GM19463 (cell line): ENCODE measurements around the gene ZNF407.
"Not testable (repeated sequence)": the region's sequence is repeated elsewhere in the genome, so short reads cannot be mapped to it uniquely, and the experiment has no call there.

Source experiments
- ATAC-seq: cut with Tn5 transposase; IDR thresholded peaks from one replicate; pipeline ENCODE4 v1.9.1; 2021; ENCODE audit warnings: mild to moderate bottlenecking, moderate library complexity; ENCODE audit not compliant: unreplicated experiment

ZNF407 gene, protein sequence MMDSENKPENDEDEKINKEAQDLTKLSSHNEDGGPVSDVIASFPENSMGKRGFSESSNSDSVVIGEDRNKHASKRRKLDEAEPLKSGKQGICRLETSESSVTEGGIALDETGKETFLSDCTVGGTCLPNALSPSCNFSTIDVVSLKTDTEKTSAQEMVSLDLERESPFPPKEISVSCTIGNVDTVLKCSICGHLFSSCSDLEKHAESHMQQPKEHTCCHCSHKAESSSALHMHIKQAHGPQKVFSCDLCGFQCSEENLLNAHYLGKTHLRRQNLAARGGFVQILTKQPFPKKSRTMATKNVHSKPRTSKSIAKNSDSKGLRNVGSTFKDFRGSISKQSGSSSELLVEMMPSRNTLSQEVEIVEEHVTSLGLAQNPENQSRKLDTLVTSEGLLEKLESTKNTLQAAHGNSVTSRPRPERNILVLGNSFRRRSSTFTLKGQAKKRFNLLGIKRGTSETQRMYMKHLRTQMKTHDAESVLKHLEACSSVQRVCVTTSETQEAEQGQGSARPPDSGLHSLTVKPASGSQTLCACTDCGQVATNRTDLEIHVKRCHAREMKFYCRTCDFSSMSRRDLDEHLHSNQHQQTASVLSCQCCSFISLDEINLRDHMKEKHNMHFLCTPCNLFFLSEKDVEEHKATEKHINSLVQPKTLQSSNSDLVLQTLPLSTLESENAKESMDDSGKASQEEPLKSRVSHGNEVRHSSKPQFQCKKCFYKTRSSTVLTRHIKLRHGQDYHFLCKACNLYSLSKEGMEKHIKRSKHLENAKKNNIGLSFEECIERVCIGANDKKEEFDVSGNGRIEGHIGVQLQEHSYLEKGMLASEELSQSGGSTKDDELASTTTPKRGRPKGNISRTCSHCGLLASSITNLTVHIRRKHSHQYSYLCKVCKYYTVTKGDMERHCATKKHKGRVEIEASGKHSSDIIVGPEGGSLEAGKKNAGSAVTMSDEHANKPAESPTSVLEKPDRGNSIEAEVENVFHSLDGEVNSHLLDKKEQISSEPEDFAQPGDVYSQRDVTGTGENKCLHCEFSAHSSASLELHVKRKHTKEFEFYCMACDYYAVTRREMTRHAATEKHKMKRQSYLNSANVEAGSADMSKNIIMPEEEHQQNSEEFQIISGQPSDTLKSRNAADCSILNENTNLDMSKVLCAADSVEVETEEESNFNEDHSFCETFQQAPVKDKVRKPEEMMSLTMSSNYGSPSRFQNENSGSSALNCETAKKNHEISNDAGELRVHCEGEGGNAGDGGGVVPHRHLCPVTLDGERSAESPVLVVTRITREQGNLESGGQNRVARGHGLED (N-terminal part only)

DNA sequence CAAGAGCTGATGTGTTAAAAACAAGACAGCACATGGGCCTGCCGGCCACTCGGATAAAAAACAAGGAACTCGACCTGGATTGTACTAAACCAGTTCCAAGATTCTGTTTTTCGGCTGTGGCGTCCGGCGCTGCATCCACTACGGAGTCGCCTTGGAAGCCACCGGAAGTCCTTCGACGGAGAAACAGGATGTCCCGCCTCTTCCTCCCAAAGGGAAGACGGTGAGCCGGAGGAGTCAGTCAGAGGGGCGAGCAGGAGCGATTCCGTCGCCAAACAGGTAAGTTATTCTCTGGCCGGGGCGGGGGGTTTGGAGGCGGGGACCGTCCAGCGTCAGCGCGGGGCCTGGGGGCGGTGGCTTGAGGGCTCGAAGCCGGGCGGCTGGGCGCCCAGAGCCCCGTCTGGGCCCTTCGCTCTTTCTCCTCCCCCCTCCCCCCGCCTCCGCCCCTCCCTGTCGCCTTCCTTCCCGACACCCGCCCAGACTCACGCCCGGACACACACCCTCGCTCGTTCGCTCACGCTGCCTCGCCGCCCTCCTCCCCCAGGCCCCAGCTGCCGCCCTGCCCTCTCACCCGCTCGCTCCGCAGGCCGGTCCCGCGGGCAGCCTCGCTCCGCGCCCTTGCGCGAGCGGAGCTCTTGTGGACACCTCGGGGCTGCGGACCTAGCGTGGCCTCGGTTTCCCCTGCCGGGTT, at the start of gene ZNF407:
Gene ZNF407, plus strand, starts transcription at position 209 of the 688 bp plus-strand sequence. CDS start 33,150 bp downstream, outside the sequence.
- ATAC-seq, result peak; percentile 74

DNA sequence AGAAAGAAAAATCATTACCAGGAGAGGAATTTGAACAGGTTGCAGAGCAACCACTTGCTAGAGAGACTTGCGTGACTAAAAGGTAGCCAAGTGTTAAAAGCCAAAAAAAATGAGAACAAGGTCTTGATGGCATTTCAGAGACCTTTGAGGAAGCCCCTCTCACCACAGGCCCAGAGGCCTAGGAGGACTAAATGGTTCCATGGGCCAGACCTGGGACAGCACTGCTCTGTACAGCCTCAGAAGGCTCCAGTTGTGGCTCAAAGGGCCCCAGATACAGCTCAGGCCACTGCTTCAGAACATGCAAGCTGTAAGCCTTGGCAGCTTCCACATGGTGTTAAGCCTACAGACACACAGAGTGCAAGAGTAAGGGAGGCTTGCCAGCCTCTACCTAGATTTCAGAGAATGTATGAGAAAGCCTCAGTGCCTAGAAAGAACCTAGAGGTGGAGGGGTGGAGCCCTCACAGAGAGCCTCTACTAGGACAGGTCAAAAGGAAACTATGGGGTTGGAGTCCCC, 48.0 kb upstream of the ZNF407 start:
- ATAC-seq, result no peak

DNA sequence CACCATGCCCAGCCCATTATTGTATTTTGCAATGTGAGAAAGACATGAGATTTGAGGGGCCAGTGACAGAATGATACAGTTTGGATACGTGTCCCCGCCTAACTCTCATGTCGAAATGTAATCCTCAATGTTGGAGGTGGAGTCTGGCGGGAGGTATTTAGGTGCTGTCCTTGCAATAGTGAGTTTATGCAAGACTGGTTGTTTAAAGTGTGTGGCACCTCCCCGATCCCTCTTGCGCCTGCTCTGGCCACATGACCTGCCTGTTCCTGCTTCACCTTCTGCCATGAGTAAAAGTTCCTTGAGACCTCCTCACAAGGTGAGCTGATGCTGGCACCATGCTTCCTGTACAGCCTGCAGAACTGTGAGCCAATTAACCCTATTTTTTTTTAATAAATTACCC, 46.8 kb upstream of the ZNF407 start:
- no peak for ATAC-seq

DNA sequence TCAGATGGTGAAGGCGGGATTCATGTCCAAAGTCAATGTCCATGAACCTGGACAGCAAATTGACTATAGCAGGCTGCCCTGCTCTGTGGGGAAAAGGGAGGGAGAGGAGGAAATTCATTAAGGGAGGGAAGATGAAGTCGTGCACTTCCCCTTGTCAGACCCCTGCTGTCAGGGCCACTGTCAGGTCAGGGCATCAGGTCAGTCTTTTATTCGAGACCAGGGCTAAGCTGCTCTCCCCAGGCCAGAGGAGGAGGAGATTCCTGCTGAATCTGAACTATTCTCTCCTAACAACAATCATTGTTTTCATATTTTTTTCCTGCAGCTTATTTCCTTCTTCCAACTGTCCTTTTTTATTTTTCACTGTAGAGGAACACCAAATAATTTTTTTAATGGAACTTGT, 46.2 kb upstream of the ZNF407 start:
- no peak for ATAC-seq

DNA sequence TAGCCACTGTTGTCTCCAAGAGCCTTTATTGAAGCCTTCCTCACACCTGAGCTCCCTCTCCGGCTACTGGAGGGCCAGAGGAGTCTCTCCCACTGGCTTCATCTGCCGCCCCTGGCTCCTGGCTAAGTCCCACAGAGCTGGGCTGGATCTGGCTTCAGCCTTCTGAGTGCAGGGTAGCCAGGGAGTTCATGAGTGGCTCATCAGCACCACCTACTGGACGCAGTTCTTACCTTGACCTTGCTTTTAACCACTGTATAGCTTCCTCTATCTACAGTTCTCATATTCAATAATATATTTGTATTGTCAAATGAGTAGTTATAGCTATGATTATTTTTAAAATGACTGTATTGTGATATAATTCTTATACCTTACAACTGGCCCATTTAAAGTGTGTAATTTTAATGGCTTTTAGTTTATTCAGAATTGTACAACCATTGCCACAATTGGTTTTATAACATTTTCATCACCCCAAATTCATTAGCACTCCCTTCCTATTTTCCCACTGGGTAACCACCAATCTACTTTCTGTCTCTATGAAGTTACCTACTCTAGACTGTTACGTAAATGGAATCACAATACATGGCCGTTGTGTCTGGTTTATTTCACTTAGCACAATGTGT, 45.6 kb upstream of the ZNF407 start:
- ATAC-seq, result peak; percentile 97

DNA sequence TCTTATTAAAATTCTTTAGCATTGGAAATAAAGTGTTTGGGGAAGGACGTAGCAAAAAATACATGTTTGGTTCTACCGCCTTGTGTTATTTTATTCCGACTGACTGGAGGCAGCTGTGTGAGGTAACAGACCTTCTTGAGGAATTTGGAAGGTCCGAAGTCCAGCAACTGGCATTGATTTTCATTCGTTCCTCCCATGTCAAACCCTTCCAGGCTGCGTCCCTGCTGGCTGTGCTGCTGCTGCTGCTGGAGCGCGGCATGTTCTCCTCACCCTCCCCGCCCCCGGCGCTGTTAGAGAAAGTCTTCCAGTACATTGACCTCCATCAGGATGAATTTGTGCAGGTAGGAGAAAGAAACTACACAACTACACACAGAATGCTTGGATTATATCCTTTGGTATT, 41.5 kb upstream of the ZNF407 start:
- ATAC-seq, result no peak

DNA sequence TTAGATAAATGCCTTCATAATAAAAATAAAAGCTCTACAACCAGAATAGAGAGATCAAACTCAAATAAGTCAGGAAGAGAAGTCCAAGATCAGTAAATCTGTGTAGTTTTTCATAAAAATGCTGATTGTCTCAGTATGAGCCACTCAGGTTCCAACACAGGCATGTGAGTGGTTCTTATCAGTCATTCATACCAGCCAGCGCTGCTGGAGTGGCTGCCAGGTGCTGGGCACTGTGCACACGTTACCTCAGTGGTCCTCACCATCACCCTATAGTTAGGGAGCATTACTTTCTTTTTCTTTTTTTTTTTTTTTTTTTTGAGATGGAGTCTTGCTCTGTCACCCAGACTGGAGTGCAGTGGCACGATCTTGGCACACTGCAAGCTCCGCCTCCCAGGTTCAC, 39.6 kb upstream of the ZNF407 start:
- ATAC-seq, result no peak

DNA sequence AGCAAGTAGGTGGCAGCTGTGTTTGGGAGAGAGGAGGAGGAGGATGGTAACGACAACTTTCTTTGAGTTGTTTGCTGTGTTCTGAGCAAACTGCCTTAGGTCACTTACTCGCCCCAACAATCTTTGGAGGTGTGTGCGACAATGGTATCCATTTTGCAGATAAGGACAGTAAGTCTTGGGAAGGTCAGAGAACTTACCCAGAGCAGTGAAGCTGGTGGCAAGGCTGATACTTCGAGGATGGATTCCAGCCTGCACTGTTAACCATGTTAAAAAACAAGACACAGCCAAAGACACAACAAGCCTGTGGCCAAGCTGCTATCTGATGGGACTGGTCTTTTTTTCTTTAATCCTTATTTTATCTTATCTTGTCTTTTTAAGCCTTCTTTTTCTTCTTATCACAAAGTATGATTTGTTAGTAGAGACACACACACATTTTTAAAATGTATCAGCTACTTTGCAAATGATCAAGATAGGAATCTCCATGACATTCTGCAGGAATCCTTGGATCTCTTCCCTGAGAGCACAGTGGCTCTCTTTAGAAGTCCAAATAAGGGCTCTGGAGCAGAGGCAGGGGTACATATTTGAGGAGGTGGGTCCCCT, 35.4 kb upstream of the ZNF407 start:
- ATAC-seq, result no peak

DNA sequence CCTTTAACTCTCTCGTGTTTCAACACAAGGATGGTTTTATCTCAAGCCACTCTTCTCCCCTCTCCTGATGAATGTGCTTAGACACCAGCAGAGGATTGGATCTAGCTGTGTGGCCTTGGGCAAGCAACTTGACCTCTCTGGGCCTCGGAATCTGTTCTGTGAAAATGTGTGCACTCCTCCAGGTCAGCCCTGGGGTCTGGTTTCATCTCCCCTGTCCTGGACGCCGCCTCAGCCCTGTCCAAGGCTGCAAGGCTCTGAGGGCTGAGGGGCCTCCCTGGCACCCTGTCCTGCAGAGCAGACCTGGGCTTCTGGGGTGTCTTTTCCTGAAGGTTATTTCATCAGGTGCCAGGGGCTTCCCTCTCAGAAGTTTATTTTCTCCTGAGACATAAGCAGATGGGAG, 34.9 kb upstream of the ZNF407 start:
- no peak for ATAC-seq

DNA sequence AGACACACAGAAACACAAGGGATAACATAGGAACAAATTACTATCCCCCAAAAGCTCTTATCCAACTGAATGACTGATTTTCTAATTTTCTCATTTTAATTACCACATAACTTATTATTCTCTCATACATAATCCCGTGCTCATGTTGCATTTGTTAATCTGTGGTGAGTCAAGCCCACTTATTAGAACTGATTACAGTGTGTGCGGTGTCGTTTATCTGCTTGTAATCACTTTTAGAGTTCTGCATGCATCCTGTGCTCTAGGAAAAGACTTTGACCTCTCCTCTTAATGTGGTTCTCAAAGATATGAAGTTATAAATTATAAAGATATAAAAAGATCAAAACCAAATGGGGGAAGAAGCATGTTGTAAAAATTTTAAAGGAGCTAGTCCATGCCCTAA, 33.7 kb upstream of the ZNF407 start:
- no peak for ATAC-seq

DNA sequence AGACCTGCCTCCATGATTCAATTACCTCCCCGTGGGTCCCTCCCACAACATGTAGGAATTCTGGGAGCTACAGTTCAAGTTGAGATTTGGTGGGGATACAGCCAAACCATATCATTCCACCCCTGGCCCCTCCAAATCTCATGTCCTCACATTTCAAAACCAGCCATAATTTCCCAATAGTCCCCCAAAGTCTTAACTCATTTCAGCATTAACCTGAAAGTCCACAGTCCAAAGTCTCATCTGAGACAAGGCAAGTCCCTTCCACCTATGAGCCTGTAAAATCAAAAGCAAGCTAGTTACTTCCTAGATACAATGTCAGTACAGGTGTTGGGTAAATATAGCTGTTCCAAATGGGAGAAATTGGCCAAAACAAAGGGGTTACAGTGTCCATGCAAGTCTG, 32.5 kb upstream of the ZNF407 start:
- not testable (repeated sequence) for ATAC-seq

DNA sequence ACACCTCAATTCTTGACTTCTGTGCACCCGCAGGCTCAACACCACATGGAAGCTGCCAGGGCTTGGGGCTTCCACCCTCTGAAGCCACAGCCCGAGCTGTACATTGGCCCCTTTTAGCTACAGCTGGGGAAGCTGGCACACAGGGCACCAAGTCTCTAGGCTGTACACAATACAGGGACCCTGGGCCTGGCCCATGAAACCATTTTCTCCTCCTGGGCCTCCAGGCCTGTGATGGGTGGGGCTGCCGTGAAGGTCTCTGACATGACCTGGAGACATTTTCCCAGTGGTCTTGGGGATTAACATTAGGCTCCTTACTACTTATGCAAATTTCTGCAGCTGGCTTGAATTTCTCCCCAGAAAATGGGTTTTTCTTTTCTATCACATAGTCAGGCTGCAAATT, 31.7 kb upstream of the ZNF407 start:
- not testable (repeated sequence) for ATAC-seq

DNA sequence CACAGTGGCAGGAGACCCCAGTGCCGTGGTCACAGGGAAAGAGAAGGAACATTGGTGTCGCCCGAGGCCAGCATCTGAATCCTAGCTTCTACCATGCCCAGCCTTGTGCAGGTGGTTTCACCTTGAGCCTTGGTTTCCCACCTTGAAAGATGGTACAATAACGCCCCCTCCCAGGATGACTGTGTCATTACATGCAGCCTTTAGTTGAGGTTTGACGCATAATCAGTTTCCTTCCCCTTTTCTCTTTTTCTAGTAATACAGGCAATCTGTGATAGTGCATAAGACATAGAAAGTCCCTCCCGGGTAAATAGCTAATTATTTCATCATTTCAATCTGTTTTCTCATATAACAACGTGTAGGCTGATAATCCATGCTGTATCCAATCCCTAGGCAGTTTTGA, 29.8 kb upstream of the ZNF407 start:
- no peak for ATAC-seq

DNA sequence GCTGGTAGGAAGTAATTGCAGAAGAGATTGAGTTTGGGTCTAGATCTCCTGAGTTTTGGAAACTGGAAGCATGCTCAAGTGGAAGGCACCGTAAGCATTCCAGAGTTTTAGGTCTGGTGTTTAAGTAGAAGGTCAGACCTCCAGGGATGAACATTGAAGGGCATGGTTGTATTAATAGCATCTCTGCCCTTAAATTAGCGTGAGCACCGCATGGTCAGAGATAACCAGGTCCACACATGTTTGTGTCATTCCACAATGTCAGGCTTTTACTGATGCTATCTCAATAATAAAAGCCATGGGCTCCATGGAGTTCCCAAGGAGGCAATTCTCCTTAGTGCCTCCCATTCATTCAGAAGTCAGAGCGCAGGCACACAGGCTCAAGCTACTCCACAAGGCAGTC, 28.3 kb upstream of the ZNF407 start:
- ATAC-seq, result no peak

DNA sequence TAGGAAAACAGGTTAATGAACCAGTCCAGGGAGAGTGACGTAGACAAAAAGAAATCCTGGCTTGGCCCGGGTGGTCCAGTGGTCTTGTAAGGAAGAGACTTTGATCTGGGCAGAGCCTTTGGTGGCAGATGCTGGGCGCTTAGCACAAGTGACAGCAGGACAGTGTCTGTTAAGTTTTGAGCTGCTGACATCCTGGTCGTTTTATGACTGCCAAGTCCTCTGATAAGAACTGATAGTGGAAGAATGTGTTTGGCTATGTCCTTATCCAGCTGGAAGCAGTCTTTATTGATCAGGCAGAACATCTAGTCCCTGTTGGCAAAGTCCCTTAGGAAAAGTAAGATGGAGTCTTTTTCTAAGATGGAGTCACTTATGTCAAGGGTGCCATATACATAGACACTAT, 27.4 kb upstream of the ZNF407 start:
- no peak for ATAC-seq

DNA sequence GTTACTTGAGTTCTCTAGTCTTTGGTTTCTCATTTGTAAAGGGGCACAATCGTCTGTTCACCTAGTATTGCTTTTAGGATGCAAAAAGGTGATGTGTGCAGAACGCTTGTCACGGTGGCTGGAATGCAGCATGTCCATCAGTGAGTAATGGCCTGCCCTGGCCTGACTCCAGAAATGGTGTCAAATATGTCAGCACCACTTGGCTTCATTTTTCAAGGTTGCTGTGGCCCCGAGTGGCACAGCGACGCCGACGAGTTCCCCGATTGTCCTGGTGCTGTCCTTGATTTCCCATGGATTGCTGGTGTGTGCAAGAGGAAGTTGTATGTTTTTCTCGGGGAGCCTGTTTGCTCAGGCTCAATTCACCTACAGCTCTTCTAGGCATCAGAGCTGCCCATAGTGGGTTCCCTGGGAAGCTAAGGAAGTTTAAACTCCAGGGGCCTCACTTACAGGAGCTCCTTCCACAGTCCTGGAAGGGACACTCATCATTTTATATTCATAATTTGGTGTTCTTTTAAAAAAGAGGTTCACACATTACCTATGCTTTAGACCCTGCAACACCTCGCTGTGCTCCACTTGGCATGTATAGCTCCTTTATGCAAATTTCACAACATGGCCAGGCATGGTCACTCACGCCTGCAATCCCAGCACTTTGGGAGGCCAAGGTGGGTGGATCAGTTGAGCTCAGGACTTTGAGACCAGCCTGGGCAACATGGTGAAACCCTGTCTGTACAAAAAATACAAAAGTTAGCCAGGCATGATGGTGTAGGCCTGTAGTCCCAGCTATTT, 25.6 kb upstream of the ZNF407 start:
- ATAC-seq, result no peak

DNA sequence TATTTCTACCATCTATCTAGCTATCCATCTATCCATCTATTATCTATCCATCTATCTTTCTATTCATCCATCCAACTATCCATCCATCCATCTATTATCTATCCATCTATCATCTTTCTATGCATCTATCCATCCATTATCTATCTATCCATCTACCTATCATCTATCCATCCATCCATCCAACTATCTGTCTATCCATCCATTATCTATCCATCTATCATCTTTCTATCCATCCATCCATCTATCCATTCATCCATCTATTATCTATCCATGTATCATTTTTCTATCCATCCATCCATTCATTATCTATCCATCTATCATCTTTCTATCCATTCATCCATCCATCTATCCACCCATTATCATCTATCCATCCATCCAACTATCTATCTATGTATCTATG, 24.6 kb upstream of the ZNF407 start:
- ATAC-seq, result no peak

DNA sequence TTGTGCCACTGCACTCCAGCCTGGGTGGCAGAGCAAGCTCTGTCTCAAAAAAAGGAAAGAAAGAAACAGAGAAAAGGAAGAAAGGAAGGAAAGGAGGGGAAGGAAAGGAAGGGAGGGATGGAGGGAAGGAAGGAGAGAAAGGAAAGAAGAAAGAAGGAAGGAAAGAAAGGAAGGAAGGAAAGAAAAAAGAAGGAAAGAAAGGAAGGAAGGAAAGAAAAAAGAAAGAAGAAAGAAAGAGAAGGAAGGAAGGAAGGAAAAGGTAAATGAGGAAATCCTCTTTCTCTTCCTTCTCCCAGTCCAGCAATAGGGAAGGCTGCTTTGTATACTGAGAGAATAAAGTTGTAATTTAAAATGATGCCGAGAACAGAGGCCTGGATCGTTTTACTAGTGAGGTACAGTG, 22.8 kb upstream of the ZNF407 start:
- ATAC-seq, result no peak

DNA sequence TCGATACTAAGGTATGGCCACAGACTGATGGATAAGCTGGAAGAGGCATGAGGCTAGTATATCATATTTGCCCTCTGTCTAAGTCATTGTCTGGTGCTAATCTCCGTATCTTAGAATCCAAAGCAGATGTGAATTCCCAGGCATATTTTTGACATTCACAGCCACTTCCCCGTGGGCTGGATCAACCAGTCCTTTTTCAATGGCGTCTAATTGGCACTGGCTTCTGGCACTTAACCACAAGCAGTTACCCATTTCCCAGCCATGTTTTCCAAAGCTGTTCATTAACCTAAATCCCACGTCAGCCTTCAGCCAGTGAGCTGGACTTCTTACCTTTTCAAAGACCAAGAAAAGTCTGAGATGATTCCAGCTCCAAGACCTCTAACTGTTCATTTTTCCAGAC, 20.7 kb upstream of the ZNF407 start:
- no peak for ATAC-seq
